MM.1S (cell line): ENCODE data around the gene C1QB.
"Not testable (repeated sequence)": the region's sequence is repeated elsewhere in the genome, so short reads cannot be mapped to it uniquely, and the experiment has no call there.

ENCODE experiments used
- DNase-seq: peaks from one replicate; pipeline ENCODE4 v3.0.0-alpha.2; 2015
- H2AFZ ChIP-seq: fragments of 300-600 bp; sonication (generic); 2 replicates; pipeline ENCODE4 v1.6.0; 2016; ENCODE audit warnings: antibody characterized with exemption, low read length
- H3F3A ChIP-seq: fragments of 300-600 bp; sonication (generic); 2 replicates; pipeline ENCODE4 v1.6.1; 2016; ENCODE audit warnings: mild to moderate bottlenecking, antibody characterized with exemption, low read length, moderate library complexity, mixed read lengths; ENCODE audit not compliant: insufficient read depth
- H3K27ac ChIP-seq: fragments of 300-600 bp; sonication (generic); 2 replicates; pipeline ENCODE4 v1.5.1; 2016; ENCODE audit warnings: mild to moderate bottlenecking, low read length
- H3K27me3 ChIP-seq: fragments of 300-600 bp; sonication (generic); replicated peaks from 2 replicates; pipeline ENCODE4 v1.6.0; 2016; ENCODE audit warnings: low read length; ENCODE audit not compliant: insufficient read depth
- H3K36me3 ChIP-seq: fragments of 300-600 bp; sonication (generic); replicated peaks from 2 replicates; pipeline ENCODE4 v1.6.1; 2016; ENCODE audit warnings: mild to moderate bottlenecking, low read length, mixed read lengths; ENCODE audit not compliant: insufficient read depth
- H3K4me1 ChIP-seq: fragments of 300-600 bp; sonication (generic); 2 replicates; pipeline ENCODE4 v1.6.1; 2016; ENCODE audit warnings: low read length, mixed read lengths
- H3K4me2 ChIP-seq: fragments of 300-600 bp; sonication (generic); 2 replicates; pipeline ENCODE4 v1.6.0; 2016; ENCODE audit warnings: low read depth, low read length
- H3K4me3 ChIP-seq: fragments of 300-600 bp; sonication (generic); 2 replicates; pipeline ENCODE4 v1.5.1; 2016; ENCODE audit warnings: low read length, mixed read lengths
- H3K79me2 ChIP-seq: fragments of 300-600 bp; sonication (generic); 2 replicates; pipeline ENCODE4 v1.6.1; 2016; ENCODE audit warnings: mixed run types, low read length, mixed read lengths
- H3K9ac ChIP-seq: fragments of 300-600 bp; sonication (generic); 2 replicates; pipeline ENCODE4 v1.6.1; 2016; ENCODE audit warnings: low read length, mixed read lengths
- H3K9me2 ChIP-seq: fragments of 300-600 bp; sonication (generic); replicated peaks from 2 replicates; pipeline ENCODE4 v1.6.1; 2016; ENCODE audit warnings: mild to moderate bottlenecking, low read length, mixed read lengths; ENCODE audit not compliant: insufficient read depth
- H3K9me3 ChIP-seq: fragments of 300-600 bp; sonication (generic); replicated peaks from 2 replicates; pipeline ENCODE4 v1.6.1; 2016; ENCODE audit warnings: mild to moderate bottlenecking, low read length, mixed read lengths; ENCODE audit not compliant: insufficient read depth
- H4K20me1 ChIP-seq: fragments of 300-600 bp; sonication (generic); 2 replicates; pipeline ENCODE4 v1.6.1; 2016; ENCODE audit warnings: mild to moderate bottlenecking, low read length, moderate library complexity, mixed read lengths; ENCODE audit not compliant: insufficient read depth
- CTCF ChIP-seq: fragments of 300-600 bp; sonication (generic); IDR thresholded peaks from 2 replicates; pipeline ENCODE4 v1.5.1; 2016; ENCODE audit warnings: antibody characterized with exemption, low read length, mixed read lengths
- EZH2 ChIP-seq: fragments of 300-600 bp; sonication (generic); optimal IDR thresholded peaks from 2 replicates; pipeline ENCODE3; 2017; ENCODE audit warnings: low read depth, mild to moderate bottlenecking, antibody characterized with exemption, low read length, mixed read lengths
- EZH2phosphoT487 ChIP-seq: fragments of 300-600 bp; sonication (generic); IDR thresholded peaks from 2 replicates; pipeline ENCODE4 v1.6.1; 2018; ENCODE audit warnings: antibody characterized with exemption, low read length

Gene C1QB

GRCh38 chr1:22666412-22666811 is 13.4 kb downstream of the C1QB start:
- Histone ChIP-seq H4K20me1 (no peaks in the 10 kb centered on the region), H3K4me2 (no peak overlapping the region), H2AFZ (no peak overlapping the region), H3K79me2 (no peaks in the 10 kb centered on the region), H3K36me3 (no peaks in the 10 kb centered on the region), H3K9me2 (no peaks in the 10 kb centered on the region), H3F3A (no peaks in the 10 kb centered on the region), H3K27me3 (peaks cover 93% of the 10 kb centered on the region), H3K4me1 (no peaks in the 10 kb centered on the region), H3K9me3 (no peaks in the 10 kb centered on the region), H3K27ac (no peak overlapping the region), H3K4me3 (no peak overlapping the region), H3K9ac (no peak overlapping the region)
- DNase-seq, result no peak
- no peak for TF ChIP-seq EZH2phosphoT487
- no peak for TF ChIP-seq EZH2
- no peak for TF ChIP-seq CTCF

DNA sequence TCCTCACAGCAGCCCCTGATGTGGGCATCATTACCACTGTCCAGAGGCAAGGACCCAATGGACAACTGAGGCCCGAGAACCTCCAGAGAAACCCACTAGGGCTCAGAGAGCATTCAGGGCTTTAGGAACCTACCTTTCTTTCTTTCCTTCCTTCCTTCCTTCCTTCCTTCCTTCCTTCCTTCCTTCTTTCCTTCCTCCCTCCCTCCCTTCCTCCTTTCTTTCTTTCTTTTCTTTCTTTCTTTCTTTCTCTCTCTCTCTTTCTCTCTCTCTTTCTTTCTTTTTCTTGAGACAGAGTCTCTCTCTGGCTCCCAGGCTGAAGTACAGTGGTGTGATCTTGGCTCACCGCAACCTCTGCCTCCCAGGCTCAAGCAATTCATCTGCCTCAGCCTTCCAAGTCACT is 15.8 kb downstream of the C1QB start:
- H3F3A ChIP-seq, DNase-seq, H3K4me3 ChIP-seq, H3K36me3 ChIP-seq, H3K9me3 ChIP-seq, H3K9me2 ChIP-seq, H3K27ac ChIP-seq, H4K20me1 ChIP-seq, H3K4me2 ChIP-seq, H3K79me2 ChIP-seq, H2AFZ ChIP-seq, H3K9ac ChIP-seq, H3K4me1 ChIP-seq: not testable (repeated sequence)
- peaks cover 99% of the 10 kb centered on the region for H3K27me3 ChIP-seq

- Histone ChIP-seq H3K79me2 (no peaks in the 10 kb centered on the region), H3K27me3 (peaks cover 99% of the 10 kb centered on the region), H3K4me1 (no peaks in the 10 kb centered on the region), H3F3A (no peaks in the 10 kb centered on the region), H3K9me2 (no peaks in the 10 kb centered on the region), H4K20me1 (no peaks in the 10 kb centered on the region), H3K27ac (no peak overlapping the region), H3K9me3 (no peaks in the 10 kb centered on the region), H3K4me3 (no peak overlapping the region), H3K9ac (no peak overlapping the region), H3K4me2 (no peak overlapping the region), H2AFZ (no peak overlapping the region), H3K36me3 (no peaks in the 10 kb centered on the region)
- TF ChIP-seq EZH2phosphoT487 (no peak), CTCF (no peak), EZH2 (no peak)
- DNase-seq, result no peak
Measured at GRCh38 chr1:22670352-22670975, 17.4 kb downstream of the C1QB start.

- no peaks in the 10 kb centered on the region for H3K36me3 ChIP-seq
- H3K9me3 ChIP-seq, result no peaks in the 10 kb centered on the region
- H2AFZ ChIP-seq, result no peak overlapping the region
- H3F3A ChIP-seq, result no peaks in the 10 kb centered on the region
- no peaks in the 10 kb centered on the region for H3K9me2 ChIP-seq
- TF ChIP-seq EZH2phosphoT487, result no peak
- no peak for TF ChIP-seq CTCF
- TF ChIP-seq EZH2, result no peak
- H4K20me1 ChIP-seq, result no peaks in the 10 kb centered on the region
- H3K9ac ChIP-seq, result no peak overlapping the region
- no peaks in the 10 kb centered on the region for H3K79me2 ChIP-seq
- H3K27me3 ChIP-seq, result peaks cover 99% of the 10 kb centered on the region
- no peak overlapping the region for H3K27ac ChIP-seq
- DNase-seq, result no peak
- H3K4me3 ChIP-seq, result no peak overlapping the region
- H3K4me1 ChIP-seq, result no peaks in the 10 kb centered on the region
- H3K4me2 ChIP-seq, result no peak overlapping the region
Measured at GRCh38 chr1:22671999-22672398, 19.0 kb downstream of the C1QB start.
